ENCODE data around the gene MGMT. TPM values are rescaled to one million over a fixed set of nuclear protein-coding genes. Genes with fewer than 3 reads are reported as not detected.

MGMT gene
- total and polyA plus RNA-seq, 9 donors: 4.5 to 53.3 (median 25.4) TPM

DNA sequence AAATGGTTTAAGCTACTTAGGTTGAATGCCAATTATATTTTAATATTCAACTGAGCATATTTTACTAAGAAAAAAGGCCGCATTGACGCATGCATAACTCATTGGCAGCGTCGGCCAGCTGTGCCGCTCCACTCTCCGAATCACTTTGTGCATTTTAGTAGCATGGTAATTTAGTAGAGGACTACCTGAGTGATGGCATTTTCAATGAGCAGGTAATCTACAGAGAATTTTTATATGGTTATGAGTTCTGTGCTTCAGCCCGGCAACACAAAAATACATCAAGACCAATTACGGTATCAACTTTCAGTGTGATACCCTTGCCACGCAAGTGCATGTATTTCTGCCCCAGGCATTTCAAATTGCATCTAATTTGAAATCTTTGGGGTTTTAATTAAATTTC, 249.8 kb downstream of the MGMT start:
- TF ChIP-seq, protein P1, sequence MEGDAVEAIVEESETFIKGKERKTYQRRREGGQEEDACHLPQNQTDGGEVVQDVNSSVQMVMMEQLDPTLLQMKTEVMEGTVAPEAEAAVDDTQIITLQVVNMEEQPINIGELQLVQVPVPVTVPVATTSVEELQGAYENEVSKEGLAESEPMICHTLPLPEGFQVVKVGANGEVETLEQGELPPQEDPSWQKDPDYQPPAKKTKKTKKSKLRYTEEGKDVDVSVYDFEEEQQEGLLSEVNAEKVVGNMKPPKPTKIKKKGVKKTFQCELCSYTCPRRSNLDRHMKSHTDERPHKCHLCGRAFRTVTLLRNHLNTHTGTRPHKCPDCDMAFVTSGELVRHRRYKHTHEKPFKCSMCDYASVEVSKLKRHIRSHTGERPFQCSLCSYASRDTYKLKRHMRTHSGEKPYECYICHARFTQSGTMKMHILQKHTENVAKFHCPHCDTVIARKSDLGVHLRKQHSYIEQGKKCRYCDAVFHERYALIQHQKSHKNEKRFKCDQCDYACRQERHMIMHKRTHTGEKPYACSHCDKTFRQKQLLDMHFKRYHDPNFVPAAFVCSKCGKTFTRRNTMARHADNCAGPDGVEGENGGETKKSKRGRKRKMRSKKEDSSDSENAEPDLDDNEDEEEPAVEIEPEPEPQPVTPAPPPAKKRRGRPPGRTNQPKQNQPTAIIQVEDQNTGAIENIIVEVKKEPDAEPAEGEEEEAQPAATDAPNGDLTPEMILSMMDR (IDR thresholded peaks at IDR 0.05): no peak
- no peak for TF ChIP-seq POLR2A (IDR thresholded peaks at IDR 0.05)
- no peak for TF ChIP-seq EP300 (IDR thresholded peaks at IDR 0.05)
- no peak for DNase-seq
- intact Hi-C loops (cut with DNase I): no loop called here
- Histone ChIP-seq H3K9me3 (no peaks in the 10 kb centered on the region), H3K27ac (no peak overlapping the region), H3K4me1 (ENCODE audit: insufficient read depth) (peaks cover 4% of the 10 kb centered on the region), H3K27me3 (no peaks in the 10 kb centered on the region), H3K4me3 (no peak overlapping the region), H3K36me3 (no peaks in the 10 kb centered on the region)
- WGBS, 3 donors: 97 to 98% (median 97%) methylated on average over 9 of the region's 9 CpGs

DNA sequence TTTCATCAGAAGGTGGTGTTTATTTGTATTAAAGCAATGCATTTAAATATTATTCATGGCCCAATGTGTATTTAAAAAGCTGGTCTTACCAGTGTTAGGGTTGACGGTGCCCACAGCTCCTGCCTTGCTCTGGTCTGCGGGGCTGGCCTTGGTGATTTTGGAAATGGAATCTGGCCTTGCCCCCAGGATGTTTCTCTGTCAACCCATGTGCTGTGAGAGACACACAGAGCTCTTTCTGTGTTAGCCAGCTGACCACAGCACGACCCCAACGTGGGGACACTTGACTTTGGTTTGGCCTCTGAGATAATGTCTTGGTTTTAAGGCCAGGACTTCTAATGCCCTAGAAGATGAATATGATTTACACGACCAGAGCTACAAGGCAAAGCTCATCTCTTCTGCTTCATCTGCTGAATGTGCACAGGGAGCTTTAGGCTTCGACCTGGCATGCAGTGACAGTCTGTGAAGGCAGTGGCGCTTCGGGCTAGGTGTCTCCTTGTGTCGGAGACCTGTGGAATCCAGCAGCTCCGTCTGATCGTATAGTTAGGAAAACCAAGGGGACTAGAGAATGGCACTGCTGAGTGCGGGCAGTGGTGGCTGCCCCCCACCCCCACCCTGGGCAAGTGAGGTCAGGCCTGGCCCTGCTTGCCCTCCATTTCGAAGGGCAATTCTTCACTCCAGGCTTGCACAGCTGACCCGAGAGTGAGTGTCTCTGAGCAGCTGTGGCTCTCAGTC, 250.9 kb downstream of the MGMT start:
- Histone ChIP-seq H3K36me3 (no peaks in the 10 kb centered on the region), H3K4me3 (no peak overlapping the region), H3K9me3 (no peaks in the 10 kb centered on the region), H3K27ac (no peak overlapping the region), H3K4me1 (ENCODE audit: insufficient read depth) (peaks cover 4% of the 10 kb centered on the region), H3K27me3 (no peaks in the 10 kb centered on the region)
- no peak for DNase-seq
- TF ChIP-seq POLR2A (IDR thresholded peaks at IDR 0.05) (no peak), EP300 (IDR thresholded peaks at IDR 0.05) (no peak)
- TF ChIP-seq, protein P1 (IDR thresholded peaks at IDR 0.05): no peak
- intact Hi-C loops (cut with DNase I): no loop called here
- WGBS, 3 donors: 87 to 90% (median 88%) methylated on average over 14 of the region's 14 CpGs

DNA sequence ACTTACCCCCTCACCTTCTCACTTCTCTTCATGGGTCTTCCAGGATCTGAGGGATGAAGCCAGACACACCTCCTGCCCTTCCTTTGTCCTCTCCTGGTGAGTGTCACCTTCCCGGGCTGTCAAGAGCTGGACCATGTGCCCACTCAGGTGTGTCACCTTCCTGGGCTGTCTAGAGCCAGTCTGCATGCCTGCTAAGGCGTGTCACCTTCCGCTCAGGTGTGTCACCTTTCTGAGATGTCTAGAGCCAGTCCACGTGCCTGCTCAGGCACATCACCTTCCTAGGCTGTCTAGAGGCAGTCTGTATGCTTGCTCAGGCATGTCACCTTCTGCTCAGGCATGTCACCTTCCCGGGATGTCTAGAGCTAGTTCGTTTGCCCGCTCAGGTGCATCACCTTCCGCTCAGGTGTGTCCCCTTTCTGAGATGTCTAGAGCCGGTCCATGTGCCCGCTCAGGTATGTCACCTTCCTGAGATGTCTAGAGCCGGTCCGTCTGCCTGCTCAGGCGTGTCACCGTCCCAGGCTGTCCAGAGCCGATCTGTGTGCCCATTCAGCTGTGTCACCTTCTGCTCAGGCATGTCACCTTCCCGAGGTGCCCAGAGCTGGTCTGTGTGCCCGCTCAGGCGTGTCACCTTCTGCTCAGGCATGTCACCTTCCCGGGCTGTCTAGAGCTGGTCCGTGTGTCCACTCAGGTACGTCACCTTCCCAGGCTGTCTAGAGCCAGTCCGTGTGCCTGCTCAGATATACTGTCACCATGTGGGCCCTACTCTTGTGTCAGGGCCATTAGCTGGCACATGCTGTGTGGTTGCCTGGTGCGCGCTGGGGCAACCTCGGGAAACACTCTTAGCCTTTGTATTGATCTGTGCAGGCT, 251.7 kb downstream of the MGMT start:
- no peaks in the 10 kb centered on the region for H3K9me3 ChIP-seq
- H3K4me3 ChIP-seq: no peak overlapping the region
- no peaks in the 10 kb centered on the region for H3K36me3 ChIP-seq
- H3K4me1 ChIP-seq (ENCODE audit: insufficient read depth): peaks cover 4% of the 10 kb centered on the region
- H3K27me3 ChIP-seq: no peaks in the 10 kb centered on the region
- intact Hi-C loops (cut with DNase I): no loop called here
- H3K27ac ChIP-seq: no peak overlapping the region
- DNase-seq: no peak
- TF ChIP-seq, protein P1 (IDR thresholded peaks at IDR 0.05): no peak
- 93 to 96% (median 95%) methylated on average over 25 of the region's 25 CpGs for WGBS, 3 donors

DNA sequence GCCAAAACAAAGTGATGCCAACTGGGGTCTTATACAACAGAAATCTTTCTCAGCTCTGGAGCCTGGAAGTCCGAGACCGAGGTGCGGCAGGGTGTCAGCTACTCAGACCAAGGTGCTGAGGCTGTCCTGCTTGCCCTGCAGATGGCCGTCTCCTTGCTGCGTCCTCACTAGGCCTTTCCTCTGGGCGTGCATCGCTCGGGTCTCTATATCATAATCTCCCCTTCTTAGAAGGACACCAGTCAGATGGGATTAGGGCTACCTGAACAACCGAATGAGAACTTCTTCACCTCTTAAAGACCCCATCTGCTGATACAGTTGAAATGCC, 252.3 kb downstream of the MGMT start:
- WGBS, 3 donors: 85 to 96% (median 90%) methylated on average over 9 of the region's 9 CpGs
- intact Hi-C loops (cut with DNase I): no loop called here
- DNase-seq: no peak

More for the DNA sequence above, 252.3 kb downstream of the MGMT start:
- H3K9me3 ChIP-seq: no peaks in the 10 kb centered on the region
- peaks cover 4% of the 10 kb centered on the region for H3K4me1 ChIP-seq (ENCODE audit: insufficient read depth)
- H3K4me3 ChIP-seq: no peak overlapping the region
- H3K27ac ChIP-seq: no peak overlapping the region
- no peak for TF ChIP-seq EP300 (IDR thresholded peaks at IDR 0.05)
- TF ChIP-seq POLR2A (IDR thresholded peaks at IDR 0.05): no peak
- TF ChIP-seq, protein P1 (IDR thresholded peaks at IDR 0.05): no peak
- no peaks in the 10 kb centered on the region for H3K27me3 ChIP-seq
- no peaks in the 10 kb centered on the region for H3K36me3 ChIP-seq

Data from ovary (tissue), 9 donors.